Right lobe of liver (tissue), 6 donors: ENCODE results near the gene MATN1. TPM values are rescaled to one million over a fixed set of nuclear protein-coding genes. Genes with fewer than 3 reads are reported as not detected.

Experiments used
- ATAC-seq, 4 donors: fragments of 200-7000 bp; cut with Tn5 transposase; one replicate each; pipeline ENCODE4 v1.9.1; 2020; ENCODE audit warnings: mild to moderate bottlenecking in 4 of 4, moderate library complexity in 4 of 4
- DNase-seq, 3 donors: peaks; one replicate each; pipeline ENCODE4 v3.0.0-alpha.2; 2020
- H3K27ac ChIP-seq, 3 donors: fragments of 200-600 bp; one replicate each; pipeline ENCODE4 v1.8.0; 2022
- H3K27me3 ChIP-seq, 2 donors: fragments of 200-600 bp; one replicate each; pipeline ENCODE4 v1.8.0; 2022
- H3K36me3 ChIP-seq, 4 donors: fragments of 200-600 bp; sonication (generic) in 1 of 4; one replicate each; pipeline versions ENCODE4 v1.5.1 to v1.8.0; 2017 to 2022; ENCODE audit warnings: control low read depth in 1 of 4
- H3K4me1 ChIP-seq, 4 donors: fragments of 200-600 bp; sonication (generic) in 1 of 4; one replicate each; pipeline versions ENCODE4 v1.5.1 to v1.8.0; 2017 to 2022; ENCODE audit warnings: control low read depth in 1 of 4
- H3K4me3 ChIP-seq, 3 donors: fragments of 200-600 bp; one replicate each; pipeline ENCODE4 v1.8.0; 2022
- H3K9me3 ChIP-seq, 4 donors: fragments of 200-600 bp; sonication (generic) in 1 of 4; one replicate each; pipeline versions ENCODE4 v1.5.1 to v1.8.0; 2017 to 2022; ENCODE audit warnings: control low read depth in 1 of 4
- POLR2A ChIP-seq: fragments of 450-650 bp; IDR thresholded peaks from one replicate; pipeline ENCODE4 v1.6.1; 2017; ENCODE audit warnings: antibody characterized with exemption, mild to moderate bottlenecking
- WGBS: methylation state at CpG from one replicate; pipeline ENCODE4 v1.1.6; 2018; ENCODE audit warnings: low coverage, low lambda C conversion rate; ENCODE audit not compliant: insufficient coverage; ENCODE audit errors: missing lambda C conversion rate; 5-methylcytosine and 5-hydroxymethylcytosine counted together
- intact Hi-C, 2 donors: fragments of 100-400 bp; cut with DNase I; formaldehyde crosslinking; loops; one replicate each; pipeline versions ENCODE4 v1.11.2 to v1.14.1; 2022
- total RNA-seq, 6 experiments: library from RNA; depleted of rRNA in 2 of 6; stranded (reverse); fragments of >200 nt in 2 of 6; fragmentation: NEBNext Ultra II Directional in 3 of 6; extraction: Animal tissue kit (Norgen Biotek cat#: 25700) in 3 of 6; gene quantifications; one replicate each; pipeline versions ENCODE4 v1.1.0 to v1.2.4, GENCODE V29; 2016 to 2023
- TF ChIP-seq, protein P1 (sequence below), 4 donors: fragments of 200-600 bp in 3 of 4; fragments of 450-650 bp in 1 of 4; IDR thresholded peaks; one replicate each; pipeline versions ENCODE4 v1.5.1 to v1.8.0; 2016 to 2022; ENCODE audit warnings: antibody characterized with exemption in 4 of 4, mild to moderate bottlenecking in 2 of 4
- donor health status: DM: no; HTN: yes; CAD: no.
- donor health status: DM: no; HTN: no; CAD: no.
- donor health status: DM: no; HTN: no; CAD: no.
- donor health status: DM: no; HTN: yes; CAD: no.
- donor health status: DM: no; HTN: yes; CAD: no.

Gene MATN1
- total RNA-seq, 6 experiments from 2014 or later, result not detected

DNA sequence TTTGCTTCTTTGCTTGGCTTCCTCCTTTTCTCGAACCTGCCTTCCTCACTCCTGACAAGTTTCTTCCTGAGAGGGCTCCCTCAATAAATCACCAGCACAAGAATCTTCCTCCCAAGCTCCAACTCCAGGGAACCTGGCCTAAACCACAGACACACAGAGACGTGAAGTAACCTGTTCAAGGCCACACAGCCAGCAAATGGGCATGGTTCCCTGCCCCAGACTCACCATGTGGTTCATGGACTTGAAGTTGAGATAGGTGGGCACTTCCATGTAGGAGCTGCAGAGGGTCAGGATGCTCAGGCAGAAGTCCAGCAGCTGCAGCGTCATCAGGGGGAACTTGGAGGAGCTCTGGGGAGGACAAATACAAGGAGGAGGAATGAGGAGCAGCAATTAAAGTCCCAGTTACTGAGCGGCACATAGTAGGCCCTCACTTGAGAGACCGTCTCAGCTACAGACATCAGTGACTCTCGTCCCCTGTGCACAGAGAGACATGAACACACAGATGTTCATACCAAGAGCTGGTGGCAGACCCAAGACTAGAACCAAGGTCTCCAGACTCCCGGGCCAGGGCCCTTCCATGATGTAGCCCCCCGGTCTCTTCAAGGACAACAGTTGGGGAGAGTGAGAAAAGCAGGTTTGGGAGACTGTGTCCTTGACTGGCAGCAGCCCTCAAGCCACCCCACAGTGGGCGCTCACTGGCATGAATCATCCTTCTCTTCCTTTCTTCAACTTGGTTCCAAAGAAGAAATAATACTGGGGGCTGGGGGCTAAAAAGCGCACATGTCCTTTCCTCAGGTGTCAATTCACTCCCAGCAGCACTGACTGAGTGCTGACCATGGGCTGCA, 15.6 kb upstream of the MATN1 start:
- intact Hi-C loops, result no loop called here
- H3K27me3 ChIP-seq, result no peaks in the 10 kb centered on the region
- DNase-seq (no peak), ATAC-seq (no peak)
- no peaks in the 10 kb centered on the region for H3K4me1 ChIP-seq
- H3K36me3 ChIP-seq, result peaks cover 0 to 2% (median 1%) of the 10 kb centered on the region in 4 donors
- 65% methylated on average over 4 of the region's 10 CpGs for WGBS
- H3K27ac ChIP-seq, result no peak overlapping the region
- no peaks in the 10 kb centered on the region for H3K9me3 ChIP-seq
- no peak overlapping the region for H3K4me3 ChIP-seq
- TF ChIP-seq, protein P1, sequence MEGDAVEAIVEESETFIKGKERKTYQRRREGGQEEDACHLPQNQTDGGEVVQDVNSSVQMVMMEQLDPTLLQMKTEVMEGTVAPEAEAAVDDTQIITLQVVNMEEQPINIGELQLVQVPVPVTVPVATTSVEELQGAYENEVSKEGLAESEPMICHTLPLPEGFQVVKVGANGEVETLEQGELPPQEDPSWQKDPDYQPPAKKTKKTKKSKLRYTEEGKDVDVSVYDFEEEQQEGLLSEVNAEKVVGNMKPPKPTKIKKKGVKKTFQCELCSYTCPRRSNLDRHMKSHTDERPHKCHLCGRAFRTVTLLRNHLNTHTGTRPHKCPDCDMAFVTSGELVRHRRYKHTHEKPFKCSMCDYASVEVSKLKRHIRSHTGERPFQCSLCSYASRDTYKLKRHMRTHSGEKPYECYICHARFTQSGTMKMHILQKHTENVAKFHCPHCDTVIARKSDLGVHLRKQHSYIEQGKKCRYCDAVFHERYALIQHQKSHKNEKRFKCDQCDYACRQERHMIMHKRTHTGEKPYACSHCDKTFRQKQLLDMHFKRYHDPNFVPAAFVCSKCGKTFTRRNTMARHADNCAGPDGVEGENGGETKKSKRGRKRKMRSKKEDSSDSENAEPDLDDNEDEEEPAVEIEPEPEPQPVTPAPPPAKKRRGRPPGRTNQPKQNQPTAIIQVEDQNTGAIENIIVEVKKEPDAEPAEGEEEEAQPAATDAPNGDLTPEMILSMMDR (IDR thresholded peaks at IDR 0.05), result no peak
- TF ChIP-seq POLR2A, result no peak

DNA sequence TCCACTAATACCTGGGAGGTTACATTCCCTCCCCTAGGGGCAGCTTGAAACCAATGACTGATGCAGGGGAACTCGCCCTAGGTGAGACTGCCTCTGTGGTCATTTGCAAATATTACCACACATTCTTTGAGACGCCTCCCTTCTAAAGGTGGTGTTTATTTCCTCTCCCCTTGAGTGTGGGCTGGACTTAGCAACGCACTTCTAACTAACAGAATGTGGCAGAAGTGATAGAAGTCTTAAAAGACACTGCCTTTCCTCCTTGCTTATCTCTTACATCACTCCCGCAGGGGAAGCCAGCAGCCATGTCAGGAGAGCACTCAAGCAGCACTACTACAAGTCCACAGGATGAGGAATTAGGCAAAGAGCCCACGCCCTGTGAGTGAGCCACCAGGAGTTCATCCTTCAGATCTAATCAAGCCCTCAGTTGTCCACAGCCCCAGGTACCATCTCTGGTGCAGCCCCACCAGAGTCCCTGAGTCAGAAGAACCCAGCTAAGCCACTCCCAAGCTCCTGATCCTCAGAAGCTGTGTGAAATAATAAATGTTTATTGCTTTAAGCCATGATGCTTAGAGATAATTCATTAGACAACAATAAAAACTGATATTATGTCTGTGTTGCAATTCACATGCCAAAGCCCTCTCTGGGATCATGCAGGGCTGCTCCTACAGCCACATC, 14.8 kb upstream of the MATN1 start:
- no peaks in the 10 kb centered on the region for H3K9me3 ChIP-seq
- DNase-seq (no peak), ATAC-seq (no peak)
- intact Hi-C loops, result no loop called here
- H3K36me3 ChIP-seq, result peaks cover 0 to 2% (median 1%) of the 10 kb centered on the region in 4 donors
- H3K4me1 ChIP-seq, result no peaks in the 10 kb centered on the region
- WGBS, result 74% methylated on average over 3 of the region's 5 CpGs
- H3K27me3 ChIP-seq, result no peaks in the 10 kb centered on the region
- H3K4me3 ChIP-seq, result no peak overlapping the region
- H3K27ac ChIP-seq, result no peak overlapping the region
- TF ChIP-seq, protein P1 (IDR thresholded peaks at IDR 0.05), result no peak
- no peak for TF ChIP-seq POLR2A

DNA sequence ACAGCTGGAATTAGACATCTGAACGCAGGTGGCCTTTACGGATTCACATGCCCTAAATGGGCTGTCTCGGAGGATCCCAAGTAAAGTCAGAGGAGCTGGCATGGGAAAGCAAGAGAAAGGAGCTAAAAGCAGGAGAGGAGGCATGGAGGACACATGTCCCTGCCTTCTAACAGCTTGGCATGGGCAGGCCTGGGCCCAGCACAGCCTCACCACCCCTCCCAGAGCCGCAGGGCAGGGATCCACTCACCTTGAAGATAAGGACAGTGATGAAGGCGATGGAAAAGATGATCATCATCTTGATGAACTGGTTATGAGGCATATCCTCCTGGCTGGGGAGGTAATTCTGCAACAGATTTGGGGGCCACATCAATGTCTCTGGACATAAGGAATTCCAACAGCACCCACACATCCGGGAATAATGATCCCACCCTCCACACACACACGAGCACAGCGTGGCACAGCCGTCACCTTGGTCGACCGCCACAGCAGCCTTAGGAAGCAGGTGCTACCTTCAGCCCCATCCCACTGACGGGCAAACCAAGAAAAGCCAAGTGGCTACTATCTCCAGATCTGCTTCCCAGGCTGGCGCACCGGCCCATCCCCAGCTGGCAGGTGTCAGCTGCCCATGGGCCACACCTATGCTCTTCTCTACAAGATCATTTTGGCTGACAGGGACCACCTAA, 14.1 kb upstream of the MATN1 start:
- Histone ChIP-seq H3K4me3 (no peak overlapping the region), H3K9me3 (no peaks in the 10 kb centered on the region), H3K36me3 (peaks cover 0 to 2% (median 1%) of the 10 kb centered on the region in 4 donors), H3K4me1 (no peaks in the 10 kb centered on the region), H3K27me3 (no peaks in the 10 kb centered on the region), H3K27ac (no peak overlapping the region)
- intact Hi-C loops, result no loop called here
- ATAC-seq (no peak), DNase-seq (no peak)
- WGBS, result 93% methylated on average over 7 of the region's 14 CpGs
- TF ChIP-seq, protein P1 (IDR thresholded peaks at IDR 0.05), result no peak
- no peak for TF ChIP-seq POLR2A

DNA sequence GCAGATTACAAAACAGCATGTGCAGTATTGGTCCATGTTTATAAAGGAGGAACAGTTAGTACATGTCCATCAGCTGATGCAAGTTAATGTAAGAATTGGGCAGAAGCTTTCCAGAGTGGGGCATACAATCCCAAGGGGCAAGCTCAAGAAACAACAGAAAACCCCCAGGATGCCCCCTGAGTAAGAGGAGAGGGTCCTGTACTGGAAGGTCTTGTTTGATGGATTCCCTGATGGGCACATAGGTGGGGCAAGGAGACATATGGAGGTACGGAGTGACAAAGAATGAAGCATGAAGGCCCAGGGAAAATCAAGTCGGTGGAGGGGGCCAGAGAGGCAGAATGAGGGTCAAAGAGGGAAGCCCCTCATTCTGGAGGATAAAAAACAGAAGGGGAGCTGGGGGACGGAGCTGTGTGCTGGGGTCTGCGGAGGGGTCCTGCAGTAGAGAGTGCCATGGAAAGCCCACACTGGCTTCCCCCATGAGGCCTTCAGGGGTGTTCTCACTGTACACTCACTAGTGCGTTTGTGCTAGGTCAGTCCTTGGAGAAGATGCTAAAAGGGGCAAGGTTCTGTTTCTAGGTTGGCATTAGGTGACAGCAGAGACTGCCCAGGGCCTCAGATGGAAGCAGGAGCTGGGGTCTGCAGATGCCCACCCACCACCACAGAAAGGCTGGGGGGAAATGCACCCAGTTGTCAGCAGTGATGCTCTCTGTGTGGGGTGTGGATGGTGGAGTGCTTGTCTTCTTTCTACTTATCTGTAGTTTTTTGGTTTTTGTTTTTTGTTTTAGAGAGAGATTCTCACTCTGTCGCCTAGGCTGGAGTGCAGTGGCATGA, 12.5 kb upstream of the MATN1 start:
- intact Hi-C loops, result no loop called here
- no peaks in the 10 kb centered on the region for H3K4me1 ChIP-seq
- no peaks in the 10 kb centered on the region for H3K27me3 ChIP-seq
- H3K36me3 ChIP-seq, result peaks cover 0 to 2% (median 1%) of the 10 kb centered on the region in 4 donors
- no peak for TF ChIP-seq POLR2A
- TF ChIP-seq, protein P1 (IDR thresholded peaks at IDR 0.05), result no peak
- DNase-seq, result no peak
- H3K9me3 ChIP-seq, result no peaks in the 10 kb centered on the region
- ATAC-seq, result no peak
- H3K27ac ChIP-seq, result no peak overlapping the region
- H3K4me3 ChIP-seq, result no peak overlapping the region
- 85% methylated on average over 5 of the region's 6 CpGs for WGBS
